GM18502 (cell line): ENCODE data around the gene CCDC178.

ENCODE experiments used
- ATAC-seq: cut with Tn5 transposase; IDR thresholded peaks from one replicate; pipeline ENCODE4 v1.9.1; 2021; ENCODE audit warnings: mild to moderate bottlenecking; ENCODE audit not compliant: unreplicated experiment, poor library complexity

Gene CCDC178

DNA sequence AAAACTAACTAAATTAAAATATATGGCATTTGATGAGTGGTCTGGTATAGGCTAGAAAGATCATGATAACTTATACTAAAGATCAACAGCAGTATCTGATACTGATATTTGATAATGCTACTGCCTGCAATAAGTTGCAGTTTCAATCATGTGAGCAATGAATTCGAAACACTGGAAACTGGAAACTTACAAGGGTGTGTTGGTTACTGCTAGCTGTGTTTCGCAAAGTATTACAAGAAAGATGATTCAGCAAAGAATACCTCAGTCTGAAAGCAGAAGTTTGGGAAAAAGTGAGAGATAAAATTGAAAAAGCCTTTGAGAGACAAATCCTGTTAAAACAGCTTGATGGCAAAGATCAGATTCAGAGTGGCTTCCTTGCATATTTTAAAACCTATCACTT is 294.5 kb downstream of the CCDC178 start:
- ATAC-seq, result no peak

DNA sequence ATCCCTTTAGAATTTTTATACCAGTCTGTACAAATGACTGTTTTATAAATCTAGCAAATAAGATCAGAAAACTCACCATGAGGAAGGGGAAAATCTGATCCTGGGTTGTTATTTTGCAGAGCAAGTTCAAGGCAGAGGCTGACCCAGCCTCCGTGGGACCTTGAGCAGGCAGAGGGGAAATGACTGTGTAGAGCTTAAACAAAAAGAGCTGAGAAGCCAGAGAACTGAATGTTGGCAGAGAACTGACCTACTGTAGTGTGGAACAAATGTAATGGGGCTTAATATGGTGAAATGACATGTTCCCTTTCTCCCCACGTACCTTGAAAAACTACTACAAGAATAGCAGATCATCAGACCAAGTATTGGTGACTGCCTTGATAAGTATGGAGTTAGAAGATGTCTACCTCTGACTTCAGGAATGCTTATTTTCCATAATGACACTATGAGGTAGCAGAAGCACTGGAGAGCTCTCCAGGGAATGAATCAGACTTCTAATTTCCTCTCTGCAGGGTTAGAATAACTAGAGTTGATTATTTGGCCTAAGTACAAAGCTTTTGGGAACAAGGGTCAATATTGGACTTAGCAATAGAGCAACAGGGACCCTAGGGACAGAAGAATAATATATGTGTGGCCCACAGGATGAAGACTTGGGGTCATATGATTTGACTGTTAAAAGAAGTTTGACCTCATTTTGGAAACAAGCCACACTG is 304.4 kb downstream of the CCDC178 start:
- no peak for ATAC-seq

DNA sequence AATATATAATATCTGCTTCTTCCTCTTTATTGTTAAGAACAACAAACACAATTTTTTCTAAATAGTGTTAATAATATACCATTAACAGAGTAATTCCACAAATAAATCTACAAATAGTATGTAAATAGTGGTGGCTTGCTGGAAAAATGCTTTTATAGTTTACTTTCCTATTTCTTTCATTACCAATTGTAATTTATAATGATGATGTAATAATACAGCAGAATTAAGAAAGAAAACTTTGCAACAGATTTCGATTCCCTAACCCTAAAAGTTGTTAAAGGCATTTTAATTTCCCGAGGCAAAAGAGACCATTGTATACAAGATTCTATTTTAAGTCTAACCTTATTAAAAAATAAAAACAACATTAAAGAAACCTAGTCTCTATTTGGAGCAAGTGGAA is 307.9 kb downstream of the CCDC178 start:
- ATAC-seq, result no peak

DNA sequence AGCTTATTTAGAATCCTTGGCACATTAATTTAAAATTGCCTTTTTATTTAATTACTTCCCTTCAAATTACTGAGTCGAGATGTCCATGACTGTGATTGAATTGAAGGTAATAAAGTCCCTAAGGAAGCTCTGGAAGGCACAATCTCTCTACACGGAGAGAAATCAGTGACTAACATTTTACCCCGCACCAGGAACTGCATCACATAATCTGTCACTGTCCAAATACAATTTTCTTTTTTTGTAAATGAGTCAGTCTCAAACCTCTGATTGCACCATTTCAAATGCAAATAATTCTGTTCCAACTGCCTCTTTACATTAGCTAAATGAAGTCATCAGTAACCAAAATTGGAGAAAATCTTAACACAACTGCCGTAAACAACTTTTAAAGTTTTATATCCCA is 311.9 kb downstream of the CCDC178 start:
- no peak for ATAC-seq

DNA sequence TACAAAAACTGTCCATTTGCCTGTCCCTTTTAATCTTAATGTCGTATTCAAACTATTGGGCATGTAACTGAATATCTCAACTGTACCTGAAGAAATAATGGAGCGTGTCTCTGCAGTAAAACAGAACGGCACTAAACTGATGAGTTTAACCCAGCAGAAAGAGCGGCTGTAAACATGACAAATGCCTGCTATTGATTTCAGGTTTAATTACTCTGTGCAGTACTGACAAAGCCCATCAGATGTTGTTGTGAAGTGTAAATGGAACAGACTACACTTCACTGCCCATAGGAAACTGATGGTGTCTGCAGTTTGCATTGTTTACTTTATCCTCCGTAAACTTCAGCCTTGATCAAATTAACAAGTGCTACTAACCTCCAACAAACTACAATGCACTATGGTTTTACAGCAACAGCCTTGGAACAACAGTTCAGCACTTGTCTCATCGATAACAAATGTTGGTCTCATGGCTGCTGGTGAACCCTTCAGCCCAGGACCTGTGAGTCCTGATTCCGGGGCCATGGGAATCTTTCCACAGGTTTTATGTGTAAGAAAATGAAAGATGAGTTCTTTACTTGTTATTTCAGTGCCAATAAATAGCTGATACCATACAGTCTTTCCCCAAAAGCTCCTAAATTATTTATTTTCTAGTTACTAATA is 316.5 kb downstream of the CCDC178 start:
- no peak for ATAC-seq

DNA sequence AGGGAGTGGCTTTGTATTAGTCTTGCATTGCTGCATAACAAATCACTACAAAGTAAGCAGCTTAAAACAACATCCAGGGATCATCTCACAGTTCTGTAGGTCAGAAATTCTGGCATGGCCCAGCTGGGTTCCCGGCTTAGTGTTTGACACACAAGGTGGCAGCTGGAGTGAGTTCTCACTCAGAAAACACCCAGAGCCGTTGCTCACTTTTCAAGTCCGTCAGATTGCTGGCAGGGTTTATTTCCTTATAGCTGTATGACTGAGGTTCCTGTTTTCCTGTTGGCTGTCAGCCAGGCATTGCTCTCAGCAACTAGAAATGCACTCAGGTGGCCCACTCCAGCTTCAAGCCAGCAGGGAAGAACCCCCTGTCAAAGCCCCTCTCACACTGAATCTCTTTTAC is 324.1 kb downstream of the CCDC178 start:
- ATAC-seq, result no peak

DNA sequence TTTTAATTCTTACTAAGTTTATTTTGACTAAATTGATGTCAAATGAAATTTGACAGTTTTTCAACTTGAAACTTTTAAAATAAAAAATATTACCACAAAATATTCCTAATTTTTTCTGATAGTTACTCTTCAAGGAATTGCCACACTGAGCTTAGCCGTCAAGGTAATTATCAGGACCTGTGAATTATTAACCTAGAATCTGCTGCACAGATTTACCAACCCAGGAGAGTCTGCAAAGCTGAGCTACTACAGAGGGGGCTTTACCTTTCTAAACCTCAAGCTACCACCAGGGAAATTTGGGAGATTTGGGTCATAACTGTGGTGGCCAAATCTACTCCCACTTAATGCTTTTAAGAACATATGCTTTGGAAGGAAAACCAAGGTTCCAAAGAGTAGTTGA is 324.6 kb downstream of the CCDC178 start:
- no peak for ATAC-seq

DNA sequence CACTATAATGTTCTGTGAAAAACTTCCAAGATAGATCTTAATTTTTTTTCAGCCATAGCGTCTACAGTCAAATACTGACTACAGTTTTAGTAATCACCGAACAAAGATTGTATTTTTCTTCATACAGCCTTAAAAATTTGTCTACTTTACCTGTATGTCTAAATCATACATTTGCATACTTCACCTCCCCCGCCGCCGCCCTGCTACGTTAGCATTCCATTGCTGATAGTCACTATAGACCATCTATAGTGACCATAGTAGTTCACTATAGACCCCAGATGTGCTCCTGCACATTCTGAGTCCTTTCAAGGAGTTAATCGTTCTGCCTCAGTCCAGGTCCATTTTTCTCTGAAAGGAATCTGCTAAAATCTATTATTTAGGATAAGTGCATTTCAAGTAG is 325.0 kb downstream of the CCDC178 start:
- no peak for ATAC-seq

DNA sequence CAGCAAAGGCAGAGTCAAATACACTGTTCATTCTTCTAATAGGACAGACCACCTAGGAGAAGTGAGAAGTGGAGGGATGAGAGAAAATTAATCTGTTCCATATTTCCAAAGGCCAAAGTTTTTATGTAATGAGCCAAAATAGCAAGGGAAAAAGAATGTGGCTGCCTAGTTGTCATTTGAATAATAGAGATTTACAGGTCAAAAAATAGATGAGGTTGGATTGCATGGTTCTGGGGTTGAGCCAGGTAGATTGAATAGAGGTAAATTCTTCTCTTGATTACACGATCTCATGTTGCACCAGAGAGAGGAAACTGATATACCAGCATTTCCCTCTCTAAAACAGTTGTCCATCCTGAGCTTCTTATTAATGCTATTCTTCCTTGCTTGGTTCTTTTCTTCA is 325.8 kb downstream of the CCDC178 start:
- no peak for ATAC-seq

DNA sequence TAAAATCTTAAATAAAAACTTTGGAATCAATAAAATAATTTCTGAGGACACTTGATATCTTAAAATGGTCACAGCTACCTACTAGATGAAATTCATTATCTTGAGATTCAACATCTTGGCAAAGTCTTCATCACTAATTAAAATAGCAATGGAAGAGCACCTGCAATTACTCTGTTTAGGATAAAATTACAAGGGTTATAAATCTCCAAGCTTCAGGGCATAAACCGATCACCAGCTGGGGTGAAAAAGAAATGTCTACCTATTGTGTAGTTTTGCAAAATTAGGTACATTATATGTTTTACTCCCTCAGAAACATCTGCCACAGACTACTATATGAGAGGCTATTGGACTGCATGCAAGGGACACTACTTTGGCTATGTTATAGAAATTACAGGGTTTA is 327.1 kb downstream of the CCDC178 start:
- ATAC-seq, result no peak

DNA sequence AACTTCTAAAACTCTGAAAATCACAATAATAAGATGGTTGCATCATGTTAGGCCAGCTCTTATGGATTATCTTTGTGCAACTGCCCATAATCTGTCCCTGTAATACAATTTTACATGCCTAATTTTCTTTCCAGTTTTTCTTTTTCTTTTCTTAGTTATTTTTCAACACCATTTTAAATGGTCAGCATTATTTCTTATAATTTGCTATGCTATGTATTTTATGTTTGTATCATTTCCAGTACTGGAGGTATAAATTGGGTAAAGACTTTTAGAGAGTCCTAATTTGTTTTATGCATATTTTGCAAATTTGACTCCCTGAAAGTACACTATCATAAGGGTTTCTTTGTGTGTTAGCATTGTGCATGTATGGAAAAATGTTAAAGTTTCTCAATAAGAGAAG is 333.0 kb downstream of the CCDC178 start:
- ATAC-seq, result no peak

DNA sequence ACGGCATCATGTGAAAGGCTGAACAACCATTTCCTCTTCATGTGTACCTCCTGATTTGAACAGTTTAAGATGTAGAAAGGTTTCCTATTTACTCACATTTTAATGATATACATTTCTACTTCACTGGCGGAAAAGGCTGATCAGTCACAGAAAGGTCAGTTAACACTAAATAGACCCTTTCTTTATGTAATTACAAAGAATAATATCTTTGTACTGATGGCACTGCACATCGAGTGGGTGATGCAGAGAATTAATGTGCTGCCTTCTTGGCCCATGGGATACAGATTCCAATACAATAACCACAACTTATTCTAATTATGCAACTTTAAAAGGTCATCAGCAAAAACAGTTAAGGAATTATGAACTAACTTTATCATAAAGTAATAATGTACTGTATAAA is 339.2 kb downstream of the CCDC178 start:
- ATAC-seq, result no peak

DNA sequence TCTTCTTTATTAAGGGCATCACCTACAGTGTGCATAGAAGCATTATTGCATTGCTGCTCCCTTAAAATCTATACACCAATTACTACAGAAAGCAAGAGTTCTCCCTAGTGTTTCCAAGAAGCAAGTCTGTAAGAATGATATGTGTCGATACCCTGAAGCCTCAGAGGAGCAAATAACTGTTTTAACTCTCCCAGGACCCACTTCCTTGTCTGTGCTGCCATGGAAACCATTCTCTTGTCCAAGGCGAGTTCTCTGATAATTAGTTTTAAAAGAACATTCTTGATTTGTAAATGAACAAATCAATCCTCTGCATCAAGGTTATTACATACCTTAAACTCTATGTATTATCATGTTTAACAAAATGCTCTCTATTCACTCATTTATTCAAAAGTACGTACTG is 340.9 kb downstream of the CCDC178 start:
- ATAC-seq, result no peak

DNA sequence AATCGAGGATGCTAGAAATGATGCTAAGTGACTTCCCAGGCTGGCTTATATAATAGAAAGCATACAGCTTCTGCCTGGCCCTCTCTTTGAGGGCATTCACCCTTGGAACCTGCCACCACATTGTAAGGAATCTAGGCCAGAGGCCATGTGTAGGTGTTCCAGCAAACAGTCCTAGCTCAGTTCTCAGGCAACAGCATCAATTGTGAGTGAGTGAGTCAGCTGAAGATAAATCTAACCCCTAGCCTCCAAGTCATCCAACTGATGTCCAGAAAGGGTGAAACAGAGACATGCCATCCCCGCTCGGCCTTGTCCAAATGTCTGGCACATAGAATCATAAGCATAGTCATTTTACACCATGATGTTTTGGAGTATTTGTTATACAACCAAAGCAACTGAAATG is 343.4 kb downstream of the CCDC178 start:
- ATAC-seq, result no peak

DNA sequence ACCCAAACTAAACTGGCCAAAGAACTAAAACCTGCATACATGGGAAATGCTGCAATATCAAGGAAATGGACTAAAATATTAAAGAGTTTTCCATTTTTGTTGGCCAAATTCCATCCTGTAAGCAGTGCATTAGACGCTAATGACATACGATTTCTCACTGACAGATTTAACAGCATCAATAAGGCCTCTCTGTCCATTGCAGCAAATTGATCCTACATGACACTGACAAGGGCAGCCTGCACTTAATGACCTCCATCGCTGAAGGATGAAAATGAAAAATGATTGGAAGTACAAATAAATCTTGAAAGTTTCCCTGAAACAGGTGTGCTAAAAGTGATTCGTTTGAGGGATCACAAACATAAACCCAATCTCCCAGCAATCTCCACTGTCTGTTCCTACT is 350.1 kb downstream of the CCDC178 start:
- ATAC-seq, result no peak

DNA sequence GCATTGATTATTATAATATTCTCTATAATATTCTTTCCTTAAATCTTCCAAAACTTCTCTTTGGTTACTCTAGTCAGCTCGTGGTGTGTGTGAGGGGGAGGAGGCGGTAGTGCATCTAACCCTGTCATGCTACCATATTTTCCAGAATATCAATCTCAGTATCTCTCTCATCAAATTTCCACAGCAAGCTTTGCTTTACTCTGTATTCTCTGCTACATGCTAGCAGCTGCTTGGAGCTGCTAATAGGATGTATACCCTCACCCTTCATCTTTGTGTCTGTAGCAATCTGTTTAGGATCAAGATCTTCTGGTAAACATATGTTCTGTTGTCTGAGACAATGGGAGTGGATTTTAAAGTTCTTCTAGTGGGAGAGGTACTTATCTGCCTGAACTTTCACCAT is 363.9 kb downstream of the CCDC178 start:
- ATAC-seq, result no peak

DNA sequence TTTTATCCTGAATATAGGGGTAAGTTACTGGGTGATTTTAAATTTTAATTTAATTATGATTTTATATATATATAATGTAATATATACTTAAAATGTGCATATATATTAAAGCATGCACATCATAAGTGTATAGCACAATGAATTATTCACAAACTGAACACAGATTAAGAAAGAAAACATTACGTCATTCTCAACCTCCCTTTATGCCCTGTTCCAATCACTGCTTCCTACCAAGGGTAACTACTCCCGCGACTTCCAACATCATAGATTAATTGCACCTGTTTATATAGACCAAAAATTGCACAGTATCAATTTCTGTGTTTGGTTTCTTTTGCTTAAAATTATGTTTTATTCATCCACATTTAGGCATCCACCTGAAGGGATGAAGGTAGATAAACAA is 366.4 kb downstream of the CCDC178 start:
- ATAC-seq, result no peak

DNA sequence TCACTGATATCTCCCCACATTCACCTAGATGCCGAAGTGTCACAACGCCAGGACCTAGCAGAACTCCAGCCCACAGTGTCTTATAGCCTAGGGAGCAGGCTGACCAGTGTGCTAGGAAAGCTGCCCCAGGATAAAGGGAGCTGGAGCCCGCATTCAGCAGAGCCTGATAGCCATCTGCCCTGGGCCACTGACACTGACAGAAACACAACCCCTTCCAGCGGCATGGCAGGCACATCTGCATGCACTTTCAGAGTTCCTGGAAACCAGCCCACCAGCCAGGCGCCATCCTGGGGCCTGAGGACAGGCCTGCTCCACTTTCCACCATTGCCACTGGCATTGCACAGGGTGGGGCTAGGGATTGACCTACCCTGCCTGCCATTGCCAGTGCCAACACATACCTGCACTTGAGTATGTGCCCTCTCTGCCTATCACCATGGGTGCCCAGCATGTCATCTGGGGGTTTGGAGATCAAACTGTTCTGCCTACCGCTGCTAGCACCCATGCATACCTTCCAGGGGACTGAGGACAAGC is 377.6 kb downstream of the CCDC178 start:
- ATAC-seq, result no peak

DNA sequence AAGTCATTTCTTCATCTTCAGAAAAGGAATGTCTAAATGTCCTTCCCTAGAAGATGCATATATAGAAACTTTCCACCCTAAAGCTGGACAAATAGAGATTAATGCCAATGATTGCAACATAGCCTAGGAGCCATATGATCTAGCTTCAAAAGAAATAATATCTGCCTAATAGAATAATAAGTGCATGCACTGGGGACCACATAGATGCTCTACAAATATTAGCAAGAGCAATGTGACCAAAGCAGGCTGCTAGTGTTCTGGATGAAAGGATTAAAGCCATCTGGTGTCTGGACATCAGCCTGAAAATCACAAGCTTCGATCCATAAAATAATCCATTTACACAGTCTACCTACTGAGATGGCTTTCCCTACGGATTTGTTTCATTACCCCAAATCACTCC is 387.6 kb downstream of the CCDC178 start:
- ATAC-seq, result no peak

DNA sequence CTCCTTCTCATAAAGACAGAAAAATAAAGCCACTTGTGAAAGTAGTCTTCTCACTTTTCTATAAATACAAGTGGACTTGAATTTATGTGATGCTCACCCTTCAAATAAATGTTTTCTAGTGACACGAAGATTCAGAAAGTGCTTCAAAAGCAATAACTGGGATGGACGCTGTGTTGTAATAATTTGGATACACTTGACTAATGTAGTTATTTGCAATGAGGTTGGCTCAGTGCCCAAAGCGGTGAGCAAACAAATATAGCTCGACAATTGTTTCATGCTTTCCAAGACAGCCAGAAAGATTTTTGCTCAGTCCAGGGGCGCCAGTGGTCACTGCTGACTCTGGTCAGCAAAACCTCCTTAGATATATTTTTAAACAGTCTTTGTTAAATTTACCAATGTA is 389.1 kb downstream of the CCDC178 start:
- ATAC-seq, result no peak

DNA sequence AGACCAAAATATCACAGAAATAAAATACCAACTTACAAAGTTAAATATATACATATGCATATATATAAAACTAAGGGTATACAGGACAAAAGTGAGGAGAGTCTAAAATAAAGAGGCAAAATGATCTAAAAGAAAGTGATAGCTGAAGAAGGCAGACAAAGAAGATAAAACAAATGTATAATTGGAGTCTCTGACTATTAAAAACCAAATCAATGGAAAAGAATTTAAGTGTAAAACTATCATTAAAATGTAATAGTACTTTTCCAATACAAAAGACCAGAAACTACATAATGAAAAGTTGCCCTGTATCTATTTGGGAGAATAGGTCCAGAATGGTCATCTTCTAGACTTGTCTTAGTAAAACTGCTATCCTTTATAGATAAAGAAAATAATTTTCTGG is 400.3 kb downstream of the CCDC178 start:
- ATAC-seq, result no peak

DNA sequence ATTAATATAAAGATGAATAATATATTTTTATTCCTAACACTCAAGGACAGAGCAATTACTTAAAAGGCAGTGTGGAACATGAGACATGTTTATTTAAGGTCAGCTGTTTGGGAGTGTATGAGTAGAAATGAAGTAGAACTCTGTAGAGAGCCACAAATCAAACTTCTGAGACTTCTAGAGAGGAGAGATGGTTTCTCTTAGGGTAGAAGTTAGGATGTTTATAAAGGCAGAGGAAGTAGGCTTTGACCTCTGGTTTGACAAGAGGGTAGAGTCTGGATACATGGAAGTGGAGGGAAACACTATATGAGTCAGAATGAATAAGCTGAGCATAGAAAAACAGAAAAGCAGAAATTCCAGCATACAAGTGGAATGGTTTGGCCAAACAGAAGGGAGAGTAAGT is 405.6 kb downstream of the CCDC178 start:
- ATAC-seq, result no peak
